ENCODE results near the gene SPRED2. TPM values are rescaled to one million over a fixed set of nuclear protein-coding genes. Genes with fewer than 3 reads are reported as not detected.

The SPRED2 gene
- total and polyA plus RNA-seq, 8 donors = 31.5 to 47.1 (median 40.4) TPM

DNA sequence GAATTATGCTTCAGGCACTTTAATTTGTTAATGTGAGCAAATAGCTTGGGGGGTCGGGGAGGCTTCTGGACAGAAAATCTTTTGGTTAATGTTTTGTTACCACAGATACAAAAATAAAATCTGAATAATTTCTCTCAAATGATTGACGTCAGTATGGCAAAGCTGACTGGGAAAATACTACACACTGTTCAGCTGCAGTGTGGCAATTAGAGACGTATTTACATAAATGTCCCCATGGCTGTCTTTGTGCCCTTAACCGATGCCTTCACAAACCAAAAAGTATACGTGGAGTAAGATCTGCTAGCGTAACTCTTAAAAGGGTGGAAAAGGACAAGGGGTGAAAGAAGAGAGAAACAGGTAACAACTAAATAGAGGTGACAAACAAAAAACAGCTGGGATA lies 121.3 kb downstream of the SPRED2 start:
- intact Hi-C loops (cut with DNase I) = no loop called here
- no peaks in the 10 kb centered on the region for H3K27me3 ChIP-seq
- peaks cover 8 to 28% of the 10 kb centered on the region in 2 donors for H3K4me1 ChIP-seq
- TF ChIP-seq, protein P1, sequence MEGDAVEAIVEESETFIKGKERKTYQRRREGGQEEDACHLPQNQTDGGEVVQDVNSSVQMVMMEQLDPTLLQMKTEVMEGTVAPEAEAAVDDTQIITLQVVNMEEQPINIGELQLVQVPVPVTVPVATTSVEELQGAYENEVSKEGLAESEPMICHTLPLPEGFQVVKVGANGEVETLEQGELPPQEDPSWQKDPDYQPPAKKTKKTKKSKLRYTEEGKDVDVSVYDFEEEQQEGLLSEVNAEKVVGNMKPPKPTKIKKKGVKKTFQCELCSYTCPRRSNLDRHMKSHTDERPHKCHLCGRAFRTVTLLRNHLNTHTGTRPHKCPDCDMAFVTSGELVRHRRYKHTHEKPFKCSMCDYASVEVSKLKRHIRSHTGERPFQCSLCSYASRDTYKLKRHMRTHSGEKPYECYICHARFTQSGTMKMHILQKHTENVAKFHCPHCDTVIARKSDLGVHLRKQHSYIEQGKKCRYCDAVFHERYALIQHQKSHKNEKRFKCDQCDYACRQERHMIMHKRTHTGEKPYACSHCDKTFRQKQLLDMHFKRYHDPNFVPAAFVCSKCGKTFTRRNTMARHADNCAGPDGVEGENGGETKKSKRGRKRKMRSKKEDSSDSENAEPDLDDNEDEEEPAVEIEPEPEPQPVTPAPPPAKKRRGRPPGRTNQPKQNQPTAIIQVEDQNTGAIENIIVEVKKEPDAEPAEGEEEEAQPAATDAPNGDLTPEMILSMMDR (IDR thresholded peaks at IDR 0.05) = no peak
- peak overlapping the region in 1 of 2 donors; percentile 11 for H3K27ac ChIP-seq
- H3K9me3 ChIP-seq = no peaks in the 10 kb centered on the region
- ATAC-seq = no peak
- H3K4me3 ChIP-seq = no peak overlapping the region
- DNase-seq = no peak
- peaks cover 0 to 46% of the 10 kb centered on the region in 2 donors for H3K36me3 ChIP-seq

DNA sequence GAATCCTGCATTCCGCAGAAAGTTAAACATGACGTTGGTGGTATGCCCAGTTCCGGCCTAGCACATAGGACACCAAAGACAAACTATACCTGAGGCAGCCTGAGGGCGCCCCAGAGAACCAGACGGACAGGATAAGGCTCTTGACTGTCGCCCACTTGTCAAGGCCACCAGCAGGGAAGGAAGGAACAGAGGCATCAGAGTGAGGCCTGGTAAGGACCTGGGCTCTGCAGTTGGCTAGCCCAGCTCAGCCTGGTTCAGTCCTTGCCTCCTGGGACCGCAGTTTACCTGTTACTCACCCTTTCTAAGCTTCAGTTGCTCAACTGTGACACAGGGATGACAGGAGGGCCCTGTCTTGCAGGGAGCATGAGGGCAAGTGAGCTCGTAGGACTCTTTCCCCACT lies 122.7 kb downstream of the SPRED2 start:
- H3K36me3 ChIP-seq = peaks cover 0 to 33% of the 10 kb centered on the region in 2 donors
- H3K4me1 ChIP-seq = peaks cover 8 to 28% of the 10 kb centered on the region in 2 donors
- no peaks in the 10 kb centered on the region for H3K9me3 ChIP-seq
- no peaks in the 10 kb centered on the region for H3K27me3 ChIP-seq
- H3K4me3 ChIP-seq = no peak overlapping the region
- H3K27ac ChIP-seq = peak overlapping the region; percentile 2 to 46
- DNase-seq (peak in 2 of 4 donors; percentile 48 to 49), ATAC-seq (peak; percentile 88)
- intact Hi-C loops (cut with DNase I) = no loop called here
- TF ChIP-seq, protein P1 (IDR thresholded peaks at IDR 0.05) = no peak

DNA sequence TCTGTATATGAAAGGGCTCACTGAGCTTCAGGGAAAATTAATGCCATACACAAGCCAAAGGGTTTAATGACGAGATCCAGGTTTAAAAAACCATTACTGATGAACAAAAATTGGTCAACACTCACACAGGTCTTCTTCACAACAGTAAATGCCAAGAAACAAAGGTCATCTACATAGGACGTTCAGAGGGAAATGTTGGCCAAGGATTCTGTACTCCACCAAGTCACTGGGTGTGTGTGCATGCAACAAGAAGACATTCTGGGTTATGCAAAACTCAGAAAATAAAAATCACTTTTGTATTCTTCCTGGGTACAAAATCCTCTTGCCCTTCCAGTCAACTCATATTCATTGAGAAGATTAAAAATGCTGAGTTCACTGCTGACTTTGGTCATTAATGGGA lies 126.5 kb downstream of the SPRED2 start:
- no peak overlapping the region for H3K27ac ChIP-seq
- H3K27me3 ChIP-seq = no peaks in the 10 kb centered on the region
- no peak overlapping the region for H3K4me3 ChIP-seq
- TF ChIP-seq, protein P1 (IDR thresholded peaks at IDR 0.05) = no peak
- intact Hi-C loops (cut with DNase I) = no loop called here
- H3K4me1 ChIP-seq = peaks cover 14 to 20% of the 10 kb centered on the region in 2 donors
- H3K9me3 ChIP-seq = no peaks in the 10 kb centered on the region
- no peak for DNase-seq
- ATAC-seq = no peak
- H3K36me3 ChIP-seq = no peaks in the 10 kb centered on the region

DNA sequence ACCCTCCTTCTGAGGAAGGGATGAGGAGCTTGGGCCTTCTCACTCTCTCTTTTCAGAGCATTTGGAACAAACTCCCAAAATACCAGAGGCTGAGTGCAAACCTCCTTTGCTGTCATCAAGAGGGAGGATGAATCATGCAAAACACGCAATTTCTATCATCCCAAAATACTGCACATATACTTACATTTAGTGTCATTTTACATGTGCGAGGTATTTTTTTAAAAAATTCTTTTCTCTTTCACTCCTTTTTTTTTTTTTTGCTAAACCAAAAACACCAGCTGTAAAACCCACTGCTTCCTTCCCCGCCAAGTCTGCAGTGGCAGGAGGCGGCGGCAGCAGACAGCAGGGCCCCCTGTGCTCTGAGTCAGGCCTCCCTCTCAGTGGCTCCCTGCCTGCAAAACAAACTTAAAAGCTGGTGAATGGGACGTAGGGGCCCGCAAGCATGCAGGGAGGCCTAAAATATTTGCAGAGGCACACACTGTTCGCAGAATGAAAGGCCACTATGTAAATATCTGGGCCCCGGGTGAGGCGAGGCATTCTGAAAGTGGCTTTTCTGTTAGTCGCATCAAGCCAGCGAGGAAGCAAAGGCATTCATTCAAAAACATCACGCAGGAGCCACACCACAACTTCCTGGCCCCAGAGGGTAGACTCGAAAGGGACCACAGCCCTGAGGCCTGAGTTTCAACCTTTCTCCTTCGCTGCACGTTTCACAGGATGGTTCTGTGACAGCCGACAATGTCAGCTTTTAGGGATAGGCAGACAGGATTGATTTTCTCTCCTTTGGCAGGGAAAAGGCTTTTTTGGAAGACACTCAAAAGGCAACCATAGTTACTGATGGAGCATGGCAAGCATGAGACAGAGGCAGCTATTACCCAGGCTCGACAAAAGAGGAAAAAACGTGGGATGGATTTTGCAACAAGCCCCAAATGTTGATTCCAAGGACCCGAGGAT lies 131.4 kb downstream of the SPRED2 start:
- Histone ChIP-seq H3K4me3 (no peak overlapping the region), H3K27ac (peak overlapping the region; percentile 60 to 70)
- peak in 3 of 4 donors; percentile 63 to 82 (median 65) for DNase-seq

More for the DNA sequence above, 131.4 kb downstream of the SPRED2 start:
- no peaks in the 10 kb centered on the region for H3K36me3 ChIP-seq
- peaks cover 17 to 29% of the 10 kb centered on the region in 2 donors for H3K4me1 ChIP-seq
- H3K27me3 ChIP-seq = no peaks in the 10 kb centered on the region
- H3K9me3 ChIP-seq = no peaks in the 10 kb centered on the region
- TF ChIP-seq, protein P1 (IDR thresholded peaks at IDR 0.05) = no peak
- intact Hi-C loops (cut with DNase I) = no loop called here
- peak; percentile 93 for ATAC-seq

Measured in left lung (tissue), 10 donors.